BLaER1 treated with 17β-estradiol and CSF1 and Interleukin-3, amounts not matched to agents 10 nM and 100 nM (cell line): ENCODE results near the gene SH3RF2.
"Not testable (repeated sequence)": the region's sequence is repeated elsewhere in the genome, so short reads cannot be mapped to it uniquely, and the experiment has no call there.

Source experiments
- H3K27ac ChIP-seq, 11 experiments: shearing (Covaris generic); formaldehyde crosslinking; 2 replicates each; pipeline ENCODE4 v1.8.1; 2022
- H3K27me3 ChIP-seq, 11 experiments: shearing (Covaris generic); formaldehyde crosslinking; 2 replicates each; pipeline ENCODE4 v1.8.1; 2022
- H3K36me3 ChIP-seq, 11 experiments: shearing (Covaris generic); formaldehyde crosslinking; 2 replicates each; pipeline ENCODE4 v1.8.1; 2022
- H3K4me1 ChIP-seq, 10 experiments: shearing (Covaris generic); formaldehyde crosslinking; 2 replicates each; pipeline ENCODE4 v1.8.1; 2022
- H3K4me2 ChIP-seq, 11 experiments: shearing (Covaris generic); formaldehyde crosslinking; 2 replicates each; pipeline ENCODE4 v1.8.1; 2022
- H3K4me3 ChIP-seq, 10 experiments: shearing (Covaris generic); formaldehyde crosslinking; 2 replicates each; pipeline ENCODE4 v1.8.1; 2022
- H3K9ac ChIP-seq, 11 experiments: shearing (Covaris generic); formaldehyde crosslinking; 2 replicates each; pipeline ENCODE4 v1.8.1; 2022
- H3K9me3 ChIP-seq, 11 experiments: shearing (Covaris generic); formaldehyde crosslinking; replicated peaks in 1 of 11; 2 replicates each; pipeline ENCODE4 v1.8.1; 2022
- H4K20me1 ChIP-seq, 11 experiments: shearing (Covaris generic); formaldehyde crosslinking; 2 replicates each; pipeline ENCODE4 v1.8.1; 2022
- Cebpa-rat ChIP-seq, 11 experiments: shearing (Covaris generic); IDR thresholded peaks; 2 replicates each; pipeline ENCODE4 v1.8.1; 2022

SH3RF2 gene

GRCh38 chr5:145945620-145946111 is 9.3 kb downstream of the SH3RF2 start:
- Histone ChIP-seq H3K27ac (no peak overlapping the region), H3K4me2 (peak overlapping the region in 1 of 11 experiments; percentile 18; a peak in 1 of 22 replicates), H3K4me3 (no peak overlapping the region), H3K9ac (no peak overlapping the region), H3K27me3 (no peaks in the 10 kb centered on the region), H4K20me1 (no peaks in the 10 kb centered on the region), H3K36me3 (no peaks in the 10 kb centered on the region), H3K4me1 (peaks cover 0 to 19% (median 7%) of the 10 kb centered on the region in 10 experiments; a peak in 10 of 20 replicates), H3K9me3 (no peaks in the 10 kb centered on the region)
- TF ChIP-seq Cebpa-rat (IDR thresholded peaks at IDR 0.05), result no peak

GRCh38 chr5:145946112-145946861 is 9.9 kb downstream of the SH3RF2 start:
- no peaks in the 10 kb centered on the region for H4K20me1 ChIP-seq
- H3K4me3 ChIP-seq, result no peak overlapping the region
- peaks cover 0 to 19% (median 7%) of the 10 kb centered on the region in 10 experiments; a peak in 10 of 20 replicates for H3K4me1 ChIP-seq
- H3K27ac ChIP-seq, result no peak overlapping the region
- no peak overlapping the region for H3K9ac ChIP-seq
- no peaks in the 10 kb centered on the region for H3K9me3 ChIP-seq
- peak in 1 of 11 experiments; percentile 11; a peak in 1 of 22 replicates for TF ChIP-seq Cebpa-rat (IDR thresholded peaks at IDR 0.05)
- peak overlapping the region in 4 of 11 experiments; percentile 6 to 27 (median 13); a peak in 4 of 22 replicates for H3K4me2 ChIP-seq
- H3K36me3 ChIP-seq, result no peaks in the 10 kb centered on the region
- H3K27me3 ChIP-seq, result no peaks in the 10 kb centered on the region

GRCh38 chr5:145947581-145947980 is 11.2 kb downstream of the SH3RF2 start:
- Histone ChIP-seq H3K9me3 (no peaks in the 10 kb centered on the region), H3K27me3 (no peaks in the 10 kb centered on the region), H3K4me2 (peak overlapping the region in 4 of 11 experiments; percentile 1 to 27 (median 14); a peak in 1 of 22 replicates), H3K36me3 (no peaks in the 10 kb centered on the region), H3K9ac (no peak overlapping the region), H4K20me1 (no peaks in the 10 kb centered on the region), H3K4me3 (no peak overlapping the region), H3K27ac (no peak overlapping the region), H3K4me1 (peaks cover 0 to 19% (median 5%) of the 10 kb centered on the region in 10 experiments; a peak in 9 of 20 replicates)
- TF ChIP-seq Cebpa-rat (IDR thresholded peaks at IDR 0.05), result no peak

GRCh38 chr5:145948047-145948446 is 11.7 kb downstream of the SH3RF2 start:
- H3K27ac ChIP-seq, result no peak overlapping the region
- peaks cover 0 to 19% (median 5%) of the 10 kb centered on the region in 10 experiments; a peak in 9 of 20 replicates for H3K4me1 ChIP-seq
- H3K27me3 ChIP-seq, result no peaks in the 10 kb centered on the region
- H3K4me3 ChIP-seq, result no peak overlapping the region
- H4K20me1 ChIP-seq, result no peaks in the 10 kb centered on the region
- no peaks in the 10 kb centered on the region for H3K36me3 ChIP-seq
- H3K9me3 ChIP-seq, result no peaks in the 10 kb centered on the region
- H3K9ac ChIP-seq, result no peak overlapping the region
- no peak overlapping the region for H3K4me2 ChIP-seq
- TF ChIP-seq Cebpa-rat (IDR thresholded peaks at IDR 0.05), result no peak

GRCh38 chr5:145948921-145949320 is 12.5 kb downstream of the SH3RF2 start:
- H3K9ac ChIP-seq, result no peak overlapping the region
- H4K20me1 ChIP-seq, result no peaks in the 10 kb centered on the region
- no peak overlapping the region for H3K4me3 ChIP-seq
- H3K27ac ChIP-seq, result no peak overlapping the region
- H3K36me3 ChIP-seq, result no peaks in the 10 kb centered on the region
- peaks cover 0 to 19% (median 5%) of the 10 kb centered on the region in 10 experiments; a peak in 9 of 20 replicates for H3K4me1 ChIP-seq
- no peaks in the 10 kb centered on the region for H3K27me3 ChIP-seq
- H3K4me2 ChIP-seq, result no peak overlapping the region
- H3K9me3 ChIP-seq, result no peaks in the 10 kb centered on the region
- TF ChIP-seq Cebpa-rat (IDR thresholded peaks at IDR 0.05), result no peak

- TF ChIP-seq Cebpa-rat (IDR thresholded peaks at IDR 0.05), result no peak
- H3K4me2 ChIP-seq, result no peak overlapping the region
- H3K27me3 ChIP-seq, result no peaks in the 10 kb centered on the region
- H3K36me3 ChIP-seq, result no peaks in the 10 kb centered on the region
- H3K9ac ChIP-seq, result no peak overlapping the region
- no peak overlapping the region for H3K4me3 ChIP-seq
- peaks cover 0 to 19% (median 5%) of the 10 kb centered on the region in 10 experiments; a peak in 9 of 20 replicates for H3K4me1 ChIP-seq
- H3K27ac ChIP-seq, result no peak overlapping the region
- no peaks in the 10 kb centered on the region for H4K20me1 ChIP-seq
- no peaks in the 10 kb centered on the region for H3K9me3 ChIP-seq
Measured at GRCh38 chr5:145949474-145949873, 13.1 kb downstream of the SH3RF2 start.

GRCh38 chr5:145951071-145951470 is 14.7 kb downstream of the SH3RF2 start:
- Histone ChIP-seq H3K4me2 (no peak overlapping the region), H3K4me3 (no peak overlapping the region), H4K20me1 (no peaks in the 10 kb centered on the region), H3K9ac (no peak overlapping the region), H3K36me3 (no peaks in the 10 kb centered on the region), H3K4me1 (peaks cover 0 to 13% (median 4%) of the 10 kb centered on the region in 10 experiments; a peak in 9 of 20 replicates), H3K9me3 (no peaks in the 10 kb centered on the region), H3K27me3 (no peaks in the 10 kb centered on the region), H3K27ac (no peak overlapping the region)
- TF ChIP-seq Cebpa-rat (IDR thresholded peaks at IDR 0.05), result no peak

- no peak for TF ChIP-seq Cebpa-rat (IDR thresholded peaks at IDR 0.05)
- Histone ChIP-seq H3K4me3 (no peak overlapping the region), H3K27ac (no peak overlapping the region), H3K36me3 (no peaks in the 10 kb centered on the region), H3K27me3 (no peaks in the 10 kb centered on the region), H3K4me1 (no peaks in the 10 kb centered on the region), H4K20me1 (no peaks in the 10 kb centered on the region), H3K9me3 (no peaks in the 10 kb centered on the region), H3K9ac (no peak overlapping the region), H3K4me2 (no peak overlapping the region)
Measured at GRCh38 chr5:145953202-145953601, 16.8 kb downstream of the SH3RF2 start.

GRCh38 chr5:145954140-145954539 is 17.8 kb downstream of the SH3RF2 start:
- H3K27ac ChIP-seq, H3K36me3 ChIP-seq, H3K4me3 ChIP-seq, H3K9ac ChIP-seq, H3K9me3 ChIP-seq, H4K20me1 ChIP-seq, H3K27me3 ChIP-seq, H3K4me2 ChIP-seq, H3K4me1 ChIP-seq: not testable (repeated sequence)

- Histone ChIP-seq H3K4me1 (no peaks in the 10 kb centered on the region), H3K9me3 (no peaks in the 10 kb centered on the region), H3K27ac (no peak overlapping the region), H3K4me3 (no peak overlapping the region), H3K27me3 (no peaks in the 10 kb centered on the region), H3K4me2 (no peak overlapping the region), H3K9ac (no peak overlapping the region), H4K20me1 (no peaks in the 10 kb centered on the region), H3K36me3 (no peaks in the 10 kb centered on the region)
- no peak for TF ChIP-seq Cebpa-rat (IDR thresholded peaks at IDR 0.05)
Measured at GRCh38 chr5:145957388-145957787, 21.0 kb downstream of the SH3RF2 start.
